Neural progenitor cell (in vitro differentiated cells): ENCODE results near the gene PLEKHH2.

Source experiments
- CTCF ChIP-seq: fragments of 200-600 bp; sonication (generic); IDR thresholded peaks from 2 replicates; pipeline ENCODE4 v1.5.1; 2017; ENCODE audit warnings: antibody characterized with exemption, mild to moderate bottlenecking
- EZH2 ChIP-seq: fragments of 200-600 bp; sonication (generic); IDR thresholded peaks from 2 replicates; pipeline ENCODE4 v1.6.1; 2017; ENCODE audit warnings: antibody characterized with exemption, mild to moderate bottlenecking, moderate library complexity
- EZH2phosphoT487 ChIP-seq: fragments of 200-600 bp; sonication (generic); IDR thresholded peaks from 2 replicates; pipeline ENCODE4 v1.6.1; 2017; ENCODE audit warnings: antibody characterized with exemption

GRCh38 chr2:43699761-43700160 is 62.7 kb downstream of the PLEKHH2 start:
- no peak for TF ChIP-seq CTCF
- TF ChIP-seq EZH2: no peak
- no peak for TF ChIP-seq EZH2phosphoT487
